ENCODE measurements around the gene ZNF664.

- TF ChIP-seq CTCF (conservative IDR thresholded peaks at IDR 0.05) (no peak), ZFX (IDR thresholded peaks at IDR 0.05) (no peak)
These were observed 14.6 kb upstream of the ZNF664 start for GRCh38 chr12:123958462-123958861.

All from C4-2B (cell line).